Smooth muscle cell of the umbilical artery (primary cell): ENCODE results near the gene SLC6A20. TPM values are rescaled to one million over a fixed set of nuclear protein-coding genes. Genes with fewer than 3 reads are reported as not detected.

Source experiments
- total RNA-seq: library from RNA; depleted of rRNA; stranded (reverse); fragments of >200 nt; gene quantifications from 2 replicates; pipeline ENCODE4 v1.2.3, GENCODE V29; 2014

Gene SLC6A20
- total RNA-seq = not detected in 2 replicates

DNA sequence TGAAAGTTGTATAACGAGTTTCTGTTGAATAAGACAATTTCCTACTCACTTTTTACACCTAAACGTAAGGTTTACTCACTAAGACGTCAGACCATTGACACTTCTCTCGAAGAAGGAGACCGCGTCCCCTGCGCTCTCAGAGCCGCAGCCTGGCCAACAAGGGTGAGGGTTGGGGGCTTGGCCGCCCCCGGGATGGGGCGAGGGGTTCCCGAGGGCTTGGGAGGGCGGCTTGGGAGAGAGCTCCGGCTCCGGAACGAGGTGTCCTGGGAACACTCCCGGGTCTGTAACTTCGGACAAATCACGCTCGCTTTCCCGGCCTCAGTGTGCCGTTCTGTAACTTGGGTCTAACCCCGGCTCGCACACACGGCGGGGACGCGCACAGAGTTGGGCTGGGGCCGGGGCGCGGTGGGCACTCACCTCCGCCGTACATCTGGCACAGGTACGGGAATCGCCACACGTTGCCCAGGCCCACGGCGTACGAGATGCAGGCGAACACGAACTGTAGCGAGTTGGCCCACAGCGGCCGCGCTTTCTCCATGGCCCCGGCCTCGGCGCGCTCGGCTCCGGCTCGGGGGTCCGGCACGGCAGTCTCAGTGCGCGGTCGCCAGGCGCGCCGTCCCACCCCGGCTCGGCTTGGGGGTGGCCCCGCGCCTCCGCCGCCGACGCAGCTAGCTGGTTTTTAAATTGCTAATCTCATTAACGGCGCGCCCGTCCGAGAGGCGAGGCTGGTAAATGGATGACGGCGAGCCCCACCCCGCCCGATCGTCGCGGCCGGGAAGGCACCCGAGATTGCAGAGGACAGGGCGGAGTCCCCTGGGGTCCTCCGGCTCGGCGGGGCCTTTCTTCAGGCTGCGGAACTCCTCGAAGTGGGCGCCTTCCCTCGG is at the start of gene SLC6A20:
Gene SLC6A20 (minus strand): TSS at position 655 of the 884 bp plus-strand sequence. CDS start 117 bp downstream, at position 538.

DNA sequence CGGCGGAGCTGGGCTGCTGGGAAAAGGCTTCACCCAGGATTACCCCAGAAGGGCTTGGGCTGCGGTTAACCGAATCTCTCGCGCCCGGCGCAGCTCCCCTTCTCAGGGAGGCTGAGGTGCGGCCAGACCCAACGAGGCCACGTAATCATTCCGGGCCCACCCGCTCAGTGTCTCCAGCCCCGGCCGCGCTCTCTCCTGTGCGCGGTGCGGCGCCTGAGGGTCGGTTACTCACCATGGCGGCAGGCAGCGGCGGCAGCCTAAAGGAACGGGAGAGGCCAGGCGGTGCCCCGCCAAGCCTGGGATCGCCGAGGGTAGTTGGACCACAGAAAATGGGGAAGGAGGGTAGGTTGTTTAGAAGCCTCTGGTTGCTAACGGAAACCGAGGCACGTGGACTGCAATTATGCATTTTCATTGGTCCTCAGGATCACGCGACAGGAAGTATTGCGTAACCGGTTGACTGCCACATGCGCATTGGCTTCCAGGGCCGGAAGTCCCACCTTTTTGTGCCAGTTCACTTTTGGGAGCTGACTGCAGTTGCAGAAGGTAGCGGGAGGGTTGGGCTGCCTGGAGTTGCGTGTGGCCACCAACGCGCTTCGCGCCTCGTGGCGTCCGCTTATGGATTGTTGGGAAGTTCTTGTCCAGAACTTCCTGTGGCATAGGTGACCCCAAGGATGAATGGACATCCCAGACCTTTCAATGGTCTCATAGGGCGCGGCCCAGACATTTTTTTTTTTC is 45.6 kb upstream of the SLC6A20 start, which contains the start of gene LZTFL1:
Gene LZTFL1 (minus strand): TSS at position 363 of the 735 bp plus-strand sequence. CDS start 128 bp downstream, at position 235.

Other genes with a start within 250 kb of the SLC6A20 start
- gene LIMD1, start 201.8 kb downstream of the SLC6A20 start, total RNA-seq = 8.6 and 21.9 TPM in 2 replicates
- 39.5 and 67.6 TPM in 2 replicates for gene SACM1L, start 107.1 kb downstream of the SLC6A20 start, total RNA-seq
- 19.6 and 26.3 TPM in 2 replicates for gene LZTFL1, start 45.6 kb upstream of the SLC6A20 start, total RNA-seq
- gene CCR9, start 90.0 kb upstream of the SLC6A20 start, total RNA-seq = not detected in 2 replicates
- gene CXCR6, start 146.9 kb upstream of the SLC6A20 start, total RNA-seq = not detected in 2 replicates
- 19.3 and 32.1 TPM in 2 replicates for gene FYCO1, start 199.3 kb upstream of the SLC6A20 start, total RNA-seq
- gene XCR1, start 230.9 kb upstream of the SLC6A20 start, total RNA-seq = not detected in 2 replicates